ENCODE results near the gene PNMA6A. TPM values are rescaled to one million over a fixed set of nuclear protein-coding genes. Genes with fewer than 3 reads are reported as not detected.

PNMA6A gene
- total and polyA plus RNA-seq, 2 of the 13 experiments (the other 11 are each of a cell fraction or from before 2014, with no cell fraction given): 0.11 to 0.66 TPM

GRCh38 chrX:153102418-153102817 is 30.2 kb downstream of the PNMA6A start:
- CTCF ChIA-PET (ENCODE audit: low intra/inter-chr PET ratio, low total read pairs): no interaction called here
- DNase-seq (ENCODE audit: low spot score) (peak; percentile 65), FAIRE-seq (no peak), ATAC-seq (peak; percentile 94)
- POLR2A ChIA-PET: interaction anchor here (1.0 kb wide), 1 partner anchor 39 kb away, joined by 4 read pairs; no protein-coding TSS in a partner anchor
- no TSS peak for BruUV-seq (replicated peaks)
- in situ Hi-C loops (cut with HindIII; ENCODE audit: extremely low pct_ligation_motif_present, low pct_unique_long_range_greater_than_20kb): no loop called here
- peaks cover 5% of the 10 kb centered on the region; the same call in 1 of the 2 replicates for H3K9me3 ChIP-seq (ENCODE audit: low read length)
- no peak overlapping the region for H3K4me3 ChIP-seq (replicated peaks in 1 of 3; ENCODE audit: insufficient read depth in 1 of 3, low read depth in 2 of 3, low read length in 3 of 3)
- H3K36me3 ChIP-seq (replicated peaks in 1 of 2; ENCODE audit: control insufficient read depth in 1 of 2, insufficient read depth in 2 of 2, low read length in 2 of 2): no peaks in the 10 kb centered on the region
- 0% methylated on average over 3 of the region's 3 CpGs for WGBS (ENCODE audit: low lambda C conversion rate)
- H2AFZ ChIP-seq (ENCODE audit: low read length): no peak overlapping the region
- H3K4me1 ChIP-seq (ENCODE audit: insufficient read depth, low read length): peaks cover 28% of the 10 kb centered on the region
- no peaks in the 10 kb centered on the region for H3K27me3 ChIP-seq (ENCODE audit: control insufficient read depth in 1 of 2, insufficient read depth in 2 of 2, low read length in 2 of 2)
- H4K20me1 ChIP-seq (ENCODE audit: insufficient read depth, low read length): no peaks in the 10 kb centered on the region
- H3K79me2 ChIP-seq (ENCODE audit: insufficient read depth, low read length): no peaks in the 10 kb centered on the region
- intact Hi-C loops (cut with micrococcal nuclease; ENCODE audit: unreplicated experiment): no loop called here
- H3K9ac ChIP-seq (ENCODE audit: insufficient read depth, low read depth, low read length): peak overlapping the region; percentile 54; the same call in 1 of the 2 replicates
- H3K27ac ChIP-seq (ENCODE audit: extremely low read length, insufficient read depth, low read length): peak overlapping the region; percentile 82
- peak overlapping the region; percentile 57 for H3K4me2 ChIP-seq (ENCODE audit: low read depth, low read length)
- TF ChIP-seq NFKB2 (CRISPR knock-in tag; IDR thresholded peaks at IDR 0.05; ENCODE audit: borderline replicate concordance) (no peak), SOX5 (CRISPR knock-in tag; IDR thresholded peaks at IDR 0.05; ENCODE audit: borderline replicate concordance) (peak; percentile 84), PAXIP1 (CRISPR knock-in tag; conservative IDR thresholded peaks at IDR 0.05) (peak; percentile 79), NPAS2 (CRISPR knock-in tag; IDR thresholded peaks at IDR 0.05; ENCODE audit: borderline replicate concordance) (no peak), FOXP1 (IDR thresholded peaks at IDR 0.05) (peak; percentile 84), FOXP1 (CRISPR knock-in tag; IDR thresholded peaks at IDR 0.05) (peak; percentile 95), NCOA1 (CRISPR knock-in tag; IDR thresholded peaks at IDR 0.05) (no peak), FOXK1 (CRISPR knock-in tag; IDR thresholded peaks at IDR 0.05; ENCODE audit: borderline replicate concordance, low read depth) (peak; percentile 55; the same call in 1 of the 2 replicates), ZMAT3 (CRISPR knock-in tag; conservative IDR thresholded peaks at IDR 0.05) (no peak), CHD4 (IDR thresholded peaks at IDR 0.05; ENCODE audit: borderline replicate concordance, low read length) (no peak), BORCS8-MEF2B (CRISPR knock-in tag; IDR thresholded peaks at IDR 0.05) (no peak), ZFP36L2 (CRISPR knock-in tag; IDR thresholded peaks at IDR 0.05) (no peak), ZKSCAN8 (CRISPR knock-in tag; IDR thresholded peaks at IDR 0.05; ENCODE audit: borderline replicate concordance) (no peak), HNF4A (CRISPR knock-in tag; IDR thresholded peaks at IDR 0.05) (peak; percentile 62), SOX6 (IDR thresholded peaks at IDR 0.05) (no peak), SOX6 (CRISPR knock-in tag; IDR thresholded peaks at IDR 0.05) (peak; percentile 87), DNMT3B (CRISPR knock-in tag; conservative IDR thresholded peaks at IDR 0.05) (no peak), SMAD3 (CRISPR knock-in tag; IDR thresholded peaks at IDR 0.05) (no peak), ZNF777 (CRISPR knock-in tag; IDR thresholded peaks at IDR 0.05) (no peak), ZC3H13 (CRISPR knock-in tag; IDR thresholded peaks at IDR 0.05) (no peak), KAT8 (CRISPR knock-in tag; IDR thresholded peaks at IDR 0.05) (0 out of 2 replicates have a peak, but pooled peaks have one; percentile 25)
- TF ChIP-seq, protein P1, sequence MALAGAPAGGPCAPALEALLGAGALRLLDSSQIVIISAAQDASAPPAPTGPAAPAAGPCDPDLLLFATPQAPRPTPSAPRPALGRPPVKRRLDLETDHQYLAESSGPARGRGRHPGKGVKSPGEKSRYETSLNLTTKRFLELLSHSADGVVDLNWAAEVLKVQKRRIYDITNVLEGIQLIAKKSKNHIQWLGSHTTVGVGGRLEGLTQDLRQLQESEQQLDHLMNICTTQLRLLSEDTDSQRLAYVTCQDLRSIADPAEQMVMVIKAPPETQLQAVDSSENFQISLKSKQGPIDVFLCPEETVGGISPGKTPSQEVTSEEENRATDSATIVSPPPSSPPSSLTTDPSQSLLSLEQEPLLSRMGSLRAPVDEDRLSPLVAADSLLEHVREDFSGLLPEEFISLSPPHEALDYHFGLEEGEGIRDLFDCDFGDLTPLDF (CRISPR knock-in tag; IDR thresholded peaks at IDR 0.05): no peak
- TF ChIP-seq, protein P2, sequence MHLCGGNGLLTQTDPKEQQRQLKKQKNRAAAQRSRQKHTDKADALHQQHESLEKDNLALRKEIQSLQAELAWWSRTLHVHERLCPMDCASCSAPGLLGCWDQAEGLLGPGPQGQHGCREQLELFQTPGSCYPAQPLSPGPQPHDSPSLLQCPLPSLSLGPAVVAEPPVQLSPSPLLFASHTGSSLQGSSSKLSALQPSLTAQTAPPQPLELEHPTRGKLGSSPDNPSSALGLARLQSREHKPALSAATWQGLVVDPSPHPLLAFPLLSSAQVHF (CRISPR knock-in tag; IDR thresholded peaks at IDR 0.05): no peak
